Stimulated activated CD8-positive, alpha-beta memory T cell treated with anti-CD3 and anti-CD28 coated beads, Interleukin-4, amount 100 ng/mL, for 48 hours (primary cell): ENCODE results near the gene DDX25.

ENCODE experiments used
- DNase-seq: peaks from one replicate; pipeline ENCODE4 v3.0.0-alpha.2; 2020

Gene DDX25

DNA sequence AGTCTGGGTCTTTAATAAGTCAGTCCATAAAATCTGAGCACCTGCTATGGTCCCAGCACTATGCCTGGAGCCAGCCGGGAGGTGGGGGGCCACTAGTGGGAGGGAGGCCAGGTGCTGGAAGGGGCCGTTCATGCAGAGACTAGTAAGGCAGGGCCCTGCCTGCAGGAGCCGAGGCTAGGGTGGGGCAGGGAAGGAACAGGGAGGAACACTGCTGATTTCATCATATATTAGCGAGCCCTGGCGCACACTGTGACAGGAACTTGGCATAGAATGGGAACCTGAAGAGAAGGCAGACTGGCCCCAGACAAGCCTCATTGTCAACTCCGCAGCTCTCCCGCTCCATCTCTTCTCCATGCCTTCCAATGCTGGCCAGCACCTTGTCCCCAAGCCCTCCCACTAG is 48.7 kb downstream of the DDX25 start:
- DNase-seq = no peak

DNA sequence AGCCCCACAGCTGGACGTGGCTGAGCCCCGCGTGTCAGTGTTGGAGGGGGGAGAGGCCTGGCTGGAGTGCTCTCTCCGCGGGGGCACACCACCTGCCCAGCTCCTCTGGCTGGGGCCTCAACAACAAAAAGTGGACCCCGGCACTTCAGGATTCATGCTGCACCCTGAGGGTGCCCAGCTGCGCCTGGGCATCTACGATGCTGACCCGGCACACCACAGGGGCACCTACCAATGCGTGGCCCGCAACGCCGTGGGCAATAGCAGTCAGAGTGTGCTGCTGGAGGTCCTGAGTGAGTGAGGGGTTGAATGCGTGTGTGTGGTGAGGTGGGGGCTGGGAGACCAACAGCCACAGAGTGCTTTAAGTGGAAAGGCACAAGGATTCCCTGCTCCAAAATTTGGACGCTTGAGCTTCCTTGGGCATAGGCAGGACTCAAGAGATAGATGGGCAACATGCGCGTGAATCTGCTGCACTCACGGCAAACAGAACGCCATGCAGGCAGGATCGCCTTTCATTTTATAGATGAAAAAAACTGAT is 49.2 kb downstream of the DDX25 start:
- DNase-seq = no peak

DNA sequence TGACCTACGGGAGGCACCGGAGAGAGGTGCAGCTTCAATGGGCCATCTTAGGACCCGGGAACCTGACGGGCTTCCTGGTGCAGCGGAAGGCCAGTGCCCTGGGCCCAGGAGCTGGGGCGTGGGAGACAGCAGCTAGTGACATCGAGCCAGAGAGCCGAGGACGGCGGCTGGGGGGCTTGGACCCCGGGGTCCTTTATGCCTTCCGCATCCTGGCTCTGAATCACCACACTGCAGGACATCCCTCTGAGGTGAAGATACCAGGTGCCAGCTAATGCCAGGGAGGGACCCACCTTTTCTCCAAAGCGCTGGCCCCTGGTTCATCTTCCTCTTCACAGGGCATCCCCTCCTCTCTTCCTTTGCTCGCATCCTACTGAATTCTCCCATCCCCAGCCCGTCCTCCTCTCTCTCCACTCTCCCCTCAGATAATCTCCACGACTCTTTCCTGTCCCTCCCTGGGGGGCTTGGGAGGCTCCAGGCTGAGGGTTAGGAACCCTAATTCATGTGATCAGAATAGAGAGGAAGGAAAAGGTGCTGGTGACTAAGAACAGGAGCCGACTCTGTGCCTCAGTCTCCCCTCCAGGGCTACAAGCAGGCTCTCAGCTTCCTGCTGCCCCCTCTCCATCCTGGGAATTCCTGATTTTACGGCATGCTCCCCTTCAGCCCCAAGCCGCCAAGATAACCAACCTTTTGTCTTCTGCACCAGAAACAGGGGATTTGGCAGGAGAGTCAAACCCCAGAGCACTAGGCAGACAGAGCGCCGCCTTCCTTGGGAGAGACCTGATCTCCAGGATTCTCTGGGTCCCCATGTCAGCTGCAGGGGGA is 50.0 kb downstream of the DDX25 start:
- DNase-seq = no peak

DNA sequence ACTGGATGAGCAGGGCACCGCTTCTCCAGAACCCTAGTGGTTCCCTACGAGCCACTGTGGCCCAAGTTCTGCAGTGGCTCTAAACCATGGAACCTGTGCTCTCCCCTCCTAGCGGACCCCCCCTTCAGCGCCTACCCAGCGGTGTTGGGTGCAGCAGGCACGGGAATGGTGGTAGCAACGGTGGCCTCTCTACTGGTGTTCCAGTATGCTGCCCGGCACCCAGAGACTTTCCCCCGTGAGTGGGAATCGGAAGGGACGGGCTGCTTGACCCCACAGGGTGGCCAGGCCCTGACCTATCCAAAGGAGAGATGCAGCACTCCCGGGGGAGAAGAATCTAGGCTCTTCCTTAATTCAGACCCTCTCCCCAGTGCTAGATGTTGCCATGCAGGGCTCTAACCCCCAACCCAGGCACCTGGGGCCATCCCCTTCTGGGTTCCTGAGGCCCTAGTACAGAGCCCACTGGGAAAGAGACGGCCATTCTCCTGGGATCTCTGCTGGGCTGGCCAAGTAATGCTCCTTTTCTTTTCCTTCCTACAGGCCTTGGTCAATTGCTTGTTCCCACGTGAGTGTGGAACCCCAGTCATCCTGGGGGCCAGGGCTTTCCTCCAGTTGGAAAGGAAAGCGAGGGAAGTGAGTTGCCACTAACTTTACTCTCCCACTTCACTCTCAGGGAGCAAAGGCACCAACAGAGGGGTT is 50.8 kb downstream of the DDX25 start:
- DNase-seq = no peak

DNA sequence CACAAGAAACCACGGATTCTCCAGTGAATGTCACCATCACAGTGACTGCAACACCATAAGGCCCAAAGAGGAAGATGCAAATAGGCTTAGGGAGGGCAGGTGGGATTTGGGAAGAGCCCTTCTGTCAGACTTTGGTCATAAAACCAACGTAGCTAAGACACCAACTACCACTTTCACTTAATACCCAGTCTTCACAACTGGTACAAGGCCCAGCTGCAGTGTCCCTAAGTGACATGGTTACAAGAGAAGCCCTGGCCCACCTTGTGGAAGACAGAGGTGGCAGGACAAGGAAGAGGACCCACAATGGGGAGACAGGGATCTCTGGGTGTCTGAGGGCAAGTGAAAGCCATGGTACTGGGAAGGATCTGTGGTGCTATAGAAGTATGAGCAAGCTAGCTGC is 51.5 kb downstream of the DDX25 start:
- DNase-seq = no peak

DNA sequence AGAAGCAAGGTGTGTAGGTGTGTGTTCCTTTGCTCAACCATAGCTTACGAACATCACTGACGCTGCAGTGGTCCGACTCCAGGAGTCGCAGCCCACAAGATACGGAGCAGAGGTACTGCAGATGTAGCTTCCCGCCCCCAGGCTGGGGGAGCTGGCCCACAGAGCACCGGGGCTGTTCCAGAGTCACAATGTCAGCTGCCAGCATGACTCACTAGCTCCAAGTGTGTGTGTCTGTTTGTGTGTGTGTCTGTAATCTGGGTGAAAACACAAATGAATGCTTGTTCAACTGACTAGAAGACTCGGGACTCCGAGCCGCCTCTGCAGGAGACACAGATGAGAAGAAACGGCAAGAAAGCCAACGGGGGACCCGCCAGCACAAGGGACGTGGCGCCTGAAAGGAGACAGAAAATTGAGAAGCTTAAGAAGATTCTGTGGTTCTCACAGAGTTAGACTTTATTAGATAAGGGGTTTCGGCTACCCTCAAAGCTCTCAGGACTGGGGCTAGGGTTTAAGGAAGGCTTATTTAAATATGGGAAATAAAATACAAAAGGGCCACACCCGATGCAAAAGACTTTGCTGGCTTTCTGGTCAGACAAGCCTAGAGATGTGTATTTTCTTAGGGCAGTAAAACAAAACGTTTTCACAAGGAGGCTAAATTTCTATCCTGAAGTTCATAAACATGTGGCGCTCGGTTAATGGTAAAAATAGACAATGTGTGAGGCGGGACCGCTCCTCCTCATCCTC is 52.3 kb downstream of the DDX25 start:
- DNase-seq = no peak

DNA sequence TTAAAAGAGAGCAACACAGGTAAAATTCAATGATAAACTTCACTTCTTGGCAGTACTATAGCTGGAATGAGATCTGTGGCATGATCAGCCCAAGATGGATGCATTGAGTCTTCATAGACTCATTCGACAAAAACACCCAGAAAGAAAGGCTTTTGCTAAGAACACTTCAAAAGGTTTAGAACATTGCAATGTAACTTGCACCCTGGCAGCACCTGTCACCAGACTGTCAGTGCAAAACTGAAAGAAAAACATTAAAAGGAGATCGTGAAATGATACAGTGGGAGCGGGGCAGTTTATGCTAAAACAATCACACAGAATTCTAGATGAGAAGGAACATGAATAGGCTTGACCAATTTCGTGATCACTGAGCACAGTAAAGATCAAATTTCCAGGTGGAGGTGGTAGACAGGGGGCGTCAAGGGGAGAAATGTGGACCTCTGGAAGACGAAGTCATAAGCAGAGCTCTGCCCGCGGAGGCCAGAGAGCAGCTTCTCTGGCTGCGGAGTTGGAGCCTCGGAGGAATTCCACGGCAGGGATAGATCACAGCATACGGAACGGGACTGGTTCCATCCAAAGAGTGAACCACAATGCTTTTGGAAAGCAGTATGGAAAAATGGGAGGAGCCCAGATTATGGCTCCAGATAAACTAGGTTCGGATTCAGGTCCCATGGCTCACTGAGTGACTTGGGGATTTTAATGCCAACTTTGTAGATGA is 53.5 kb downstream of the DDX25 start:
- no peak for DNase-seq

DNA sequence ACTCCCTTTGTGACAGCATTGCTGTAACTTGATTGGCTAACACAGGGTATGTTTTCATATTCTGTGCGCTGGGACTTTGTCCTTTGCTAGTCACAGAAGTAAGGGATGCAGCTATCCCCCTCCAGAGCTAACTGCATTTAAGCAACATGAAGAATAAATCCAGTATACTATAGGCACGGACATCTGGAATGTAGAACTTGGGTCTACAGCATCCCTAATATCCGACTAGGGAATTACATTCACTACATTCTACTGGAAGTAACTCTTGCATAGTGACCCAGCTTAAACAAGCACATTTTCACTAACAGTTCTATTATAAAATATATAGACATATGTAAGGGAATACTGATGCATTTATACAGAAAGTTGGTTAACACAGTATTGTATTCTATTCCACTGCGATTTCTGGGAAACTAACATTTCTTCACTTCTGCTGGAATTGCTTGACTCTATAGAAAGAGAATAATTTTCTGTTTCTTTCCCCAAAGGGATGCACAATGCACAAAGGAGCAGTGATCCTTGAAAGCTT is 54.6 kb downstream of the DDX25 start:
- DNase-seq = no peak

DNA sequence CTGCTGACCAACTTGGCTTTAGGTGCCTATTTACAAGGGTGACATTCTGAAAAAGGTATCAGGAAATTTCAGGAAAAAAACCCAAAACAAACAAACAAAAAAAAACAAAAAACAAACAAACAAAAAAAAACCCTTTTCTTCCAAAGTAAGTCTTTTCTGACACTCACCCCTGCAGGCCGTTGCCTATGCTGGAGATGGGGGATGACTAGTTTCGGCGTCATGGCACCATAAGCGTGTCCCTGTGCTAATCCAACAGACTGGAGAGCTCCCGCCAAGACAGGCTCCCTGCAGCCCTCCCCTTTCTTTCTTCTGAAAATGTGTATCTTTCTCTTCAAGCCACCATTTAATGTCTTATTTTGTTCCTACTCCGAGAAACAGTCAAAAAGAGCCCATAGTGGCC is 55.2 kb downstream of the DDX25 start:
- DNase-seq = no peak

DNA sequence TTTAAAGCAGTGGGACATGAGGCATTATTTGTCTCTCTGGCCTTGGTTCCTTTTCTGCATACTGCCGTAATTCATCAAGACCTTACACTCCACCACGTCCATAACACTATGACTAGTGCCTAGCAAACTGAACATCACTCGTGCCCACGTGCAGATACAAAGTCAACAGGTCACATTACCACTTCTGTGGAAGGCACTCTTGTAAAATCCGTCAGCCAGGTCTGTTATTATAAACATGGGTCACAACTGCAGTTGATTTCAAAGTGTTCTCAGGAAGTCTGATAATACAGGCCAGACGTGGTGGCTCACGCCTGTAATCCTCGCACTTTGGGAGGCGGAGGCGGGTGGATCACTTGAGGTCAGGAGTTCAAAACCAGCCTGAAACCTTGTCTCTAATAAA is 55.6 kb downstream of the DDX25 start:
- no peak for DNase-seq

DNA sequence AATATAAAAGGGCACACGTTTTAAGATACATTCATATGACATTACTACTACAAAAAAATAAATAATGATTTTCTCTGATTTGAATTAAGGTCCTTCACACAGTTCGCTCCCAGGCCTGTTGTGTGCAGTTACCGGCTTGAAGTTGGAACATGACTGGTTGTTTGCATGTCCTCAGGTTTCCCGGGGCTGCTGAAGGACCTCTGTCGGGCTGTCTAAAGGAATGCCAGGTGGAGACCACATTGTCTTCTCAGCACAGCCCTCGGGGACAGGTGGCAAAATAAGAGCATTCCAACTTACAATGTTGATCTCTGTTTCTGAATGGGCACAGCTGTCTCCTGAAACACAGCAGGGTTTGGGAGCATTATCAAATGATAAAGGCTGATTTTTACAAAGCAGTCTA is 56.5 kb downstream of the DDX25 start:
- no peak for DNase-seq

DNA sequence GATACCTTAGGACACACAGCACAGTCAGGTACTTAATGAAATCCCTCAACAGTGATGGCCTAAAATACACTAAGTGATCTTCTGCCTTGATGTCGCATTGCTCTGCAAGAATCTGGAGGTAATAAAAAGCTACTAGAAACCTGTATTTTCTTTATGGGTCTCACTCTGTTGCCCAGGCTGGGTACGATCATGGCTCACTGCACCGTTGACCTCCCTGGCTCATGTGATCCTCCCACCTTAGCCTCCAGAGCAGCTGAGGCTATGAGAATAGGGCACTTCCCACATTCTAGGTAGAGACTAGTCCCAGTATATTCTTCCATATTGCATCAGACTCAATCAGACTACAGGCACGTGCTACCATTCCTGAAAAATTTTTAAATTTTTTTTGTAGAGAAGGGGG is 63.2 kb downstream of the DDX25 start:
- DNase-seq = no peak

DNA sequence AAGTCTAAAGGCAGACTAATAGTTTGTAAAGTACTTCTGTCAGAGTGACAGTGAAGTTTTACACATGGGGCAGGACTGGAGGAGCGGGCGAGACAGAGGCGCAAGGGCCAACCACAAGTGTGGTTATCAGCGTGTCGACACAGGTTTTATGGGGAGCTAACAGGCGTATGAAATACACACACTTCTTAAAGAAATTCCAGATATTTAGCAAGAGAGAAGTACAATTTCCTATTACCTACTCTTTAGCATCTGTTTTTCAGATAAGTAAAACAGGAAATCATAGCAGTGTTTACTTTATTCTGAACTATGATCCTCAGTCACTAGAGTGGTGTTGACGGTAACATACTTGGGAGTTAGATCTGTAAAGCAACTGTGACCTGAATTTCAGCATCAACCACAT is 64.0 kb downstream of the DDX25 start:
- DNase-seq = no peak

DNA sequence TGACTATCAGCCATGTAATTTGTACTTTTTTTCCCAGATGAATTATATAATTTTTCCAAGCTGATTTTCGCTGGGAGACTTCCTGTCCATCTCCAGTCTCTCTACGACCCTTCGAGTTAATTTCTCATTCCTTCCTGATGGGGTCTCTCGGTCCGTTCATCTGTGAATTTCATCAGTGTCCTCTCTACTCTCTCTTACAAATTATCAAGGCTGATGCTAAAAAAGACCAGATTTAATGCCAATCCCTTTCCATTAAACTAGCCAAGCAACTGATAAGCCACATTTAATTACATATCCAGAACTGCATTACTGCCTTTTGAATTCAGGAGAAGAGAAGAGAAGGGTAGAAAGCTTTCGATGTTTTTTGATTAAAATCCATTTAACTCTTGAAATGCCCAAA is 67.3 kb downstream of the DDX25 start:
- DNase-seq = no peak

DNA sequence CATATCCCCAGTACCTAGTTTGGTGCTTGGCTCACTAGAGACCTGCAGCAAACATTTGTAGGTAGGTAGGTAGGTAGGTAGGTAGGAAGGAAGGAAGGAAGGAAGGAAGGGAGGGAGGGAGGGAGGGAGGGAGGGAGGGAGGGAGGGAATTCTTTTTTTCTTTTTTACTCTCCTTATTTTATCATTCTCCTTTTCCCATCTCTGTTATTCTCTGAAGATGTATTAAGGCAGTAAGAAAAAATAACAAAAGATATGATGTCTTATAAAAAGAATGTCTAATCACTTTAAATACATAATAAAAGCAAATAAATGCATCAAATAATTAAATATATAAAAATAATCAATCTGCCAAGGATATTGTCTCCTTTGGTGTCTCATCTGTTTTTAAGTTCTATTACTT is 70.0 kb downstream of the DDX25 start:
- no peak for DNase-seq

DNA sequence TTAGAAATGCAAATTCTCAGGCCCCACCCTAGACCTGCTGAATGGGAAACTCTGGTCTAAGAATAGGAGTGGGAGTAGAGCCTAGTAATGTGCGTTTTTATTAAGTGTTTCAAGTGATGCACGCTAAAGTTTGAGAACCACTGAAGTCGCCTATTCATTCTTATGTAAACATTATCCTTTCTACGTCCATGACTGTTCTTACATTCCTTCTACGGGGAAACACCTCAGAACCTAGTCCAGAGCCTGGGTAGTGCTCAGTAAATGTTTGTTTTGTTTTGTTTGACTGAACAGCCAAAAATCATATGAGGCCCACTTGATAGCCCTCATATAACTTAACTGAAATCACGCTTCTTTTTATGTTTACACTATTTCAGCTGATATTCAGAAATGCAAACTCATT is 71.3 kb downstream of the DDX25 start:
- DNase-seq = no peak

DNA sequence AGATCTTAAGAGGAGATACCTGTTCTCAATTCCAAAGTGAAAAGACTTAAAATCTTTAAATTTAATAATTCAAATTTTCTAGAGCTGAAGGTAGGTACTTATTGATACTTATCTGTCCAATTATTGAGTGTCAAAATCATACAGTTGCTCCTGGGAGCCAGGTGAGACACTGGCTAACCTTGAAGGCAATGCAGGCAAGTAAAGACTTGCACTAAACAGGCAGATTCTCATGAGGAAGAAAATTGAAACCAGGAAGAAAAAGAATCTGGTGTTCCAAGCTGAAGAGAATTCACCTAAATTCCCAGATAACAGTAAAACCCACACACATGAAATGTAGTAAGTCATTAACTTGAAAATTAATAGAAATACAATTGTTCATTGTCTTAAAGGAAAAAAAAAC is 71.8 kb downstream of the DDX25 start:
- no peak for DNase-seq

DNA sequence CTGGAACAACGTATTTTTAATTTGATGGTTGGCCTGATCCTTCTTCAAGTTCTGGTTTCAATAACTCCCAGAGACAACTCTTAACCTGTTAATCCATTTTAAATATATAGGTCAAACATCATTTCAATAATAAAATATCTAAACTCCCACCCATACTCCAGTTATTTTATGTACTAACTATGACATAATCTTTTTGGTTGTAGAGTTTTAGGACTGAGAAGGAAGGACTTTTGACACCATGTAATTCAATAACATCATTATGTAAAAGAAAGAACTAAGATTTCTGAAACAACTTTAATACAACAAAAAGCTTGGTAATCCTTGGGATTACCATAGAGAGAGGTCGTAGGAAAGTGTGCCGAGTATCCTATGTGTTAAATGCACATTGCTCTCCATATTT is 73.0 kb downstream of the DDX25 start:
- DNase-seq = no peak

DNA sequence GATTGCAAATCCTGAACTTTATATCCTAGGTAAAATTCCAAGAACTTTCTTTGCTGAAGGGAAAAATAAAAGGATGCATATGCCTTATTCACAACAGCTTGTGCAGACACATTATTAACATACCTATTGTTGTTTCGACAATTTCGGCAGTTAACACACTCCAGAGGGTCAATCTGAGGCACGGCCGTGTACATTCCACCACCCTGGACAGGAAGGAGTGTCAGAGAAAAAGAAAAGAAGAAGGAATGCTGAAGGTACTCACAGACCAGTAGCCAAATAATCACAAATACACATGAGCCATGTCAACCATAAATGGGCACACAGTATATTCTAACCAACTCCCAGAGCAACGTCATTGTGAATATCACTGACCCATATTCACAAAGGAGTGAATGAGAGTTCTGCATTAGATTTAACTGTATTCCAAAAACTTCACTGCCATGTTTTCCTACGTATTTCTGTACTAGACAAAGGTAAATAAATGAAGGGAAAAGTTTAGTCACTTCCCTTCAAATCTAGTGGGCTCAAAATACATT is 73.9 kb downstream of the DDX25 start:
- no peak for DNase-seq
